A673 (cell line): ENCODE measurements around the gene MS4A10. TPM values are rescaled to one million over a fixed set of nuclear protein-coding genes. Genes with fewer than 3 reads are reported as not detected.

Source experiments
- BruUV-seq: library from RNA; stranded (reverse); fragments of 400-500 nt; replicated peaks from 2 replicates; lab custom pipeline; 2021; lab: Mats Ljungman, UMichigan
- CTCF ChIA-PET: fragments of 300-600 bp; sonication (Branson Sonifier 250); formaldehyde crosslinking; loops from one replicate; lab custom pipeline; 2022; ENCODE audit warnings: antibody characterized with exemption; lab: Charles Lee
- POLR2A ChIA-PET: fragments of 300-600 bp; sonication (Branson Sonifier 250); formaldehyde crosslinking; loops from one replicate; lab custom pipeline; 2022; ENCODE audit warnings: antibody characterized with exemption; ENCODE audit not compliant: low non-redundant PET; lab: Charles Lee
- DNase-seq: peaks from one replicate; pipeline ENCODE4 v3.0.0-alpha.2; 2015; ENCODE audit warnings: low spot score
- H3K27ac ChIP-seq: fragments of 200-600 bp; sonication (generic); 2 replicates; pipeline ENCODE4 v1.5.1; 2016; ENCODE audit warnings: mixed run types, low read depth, mild to moderate bottlenecking, mixed read lengths, antibody characterized with exemption, low read length; ENCODE audit not compliant: poor library complexity, severe bottlenecking
- H3K27me3 ChIP-seq: fragments of 200-600 bp; sonication (generic); replicated peaks from 2 replicates; pipeline ENCODE4 v1.6.1; 2017; ENCODE audit warnings: mixed run types, low read depth, mild to moderate bottlenecking, mixed read lengths, antibody characterized with exemption, low read length; ENCODE audit not compliant: insufficient read depth, poor library complexity
- H3K36me3 ChIP-seq: fragments of 200-600 bp; sonication (generic); 2 replicates; pipeline ENCODE4 v1.6.1; 2016; ENCODE audit warnings: mixed run types, mild to moderate bottlenecking, mixed read lengths, antibody characterized with exemption, low read length; ENCODE audit not compliant: insufficient read depth, poor library complexity, severe bottlenecking
- H3K4me1 ChIP-seq: fragments of 200-600 bp; sonication (generic); 2 replicates; pipeline ENCODE4 v1.6.1; 2017; ENCODE audit warnings: mixed run types, mild to moderate bottlenecking, mixed read lengths, antibody characterized with exemption, low read length; ENCODE audit not compliant: insufficient read depth, poor library complexity, severe bottlenecking
- H3K4me3 ChIP-seq: fragments of 200-600 bp; sonication (generic); 2 replicates; pipeline ENCODE4 v1.5.1; 2016; ENCODE audit warnings: low read depth, mixed run types, mild to moderate bottlenecking, mixed read lengths, low read length; ENCODE audit not compliant: poor library complexity, severe bottlenecking
- H3K9me3 ChIP-seq: fragments of 200-600 bp; sonication (generic); 2 replicates; pipeline ENCODE4 v1.6.1; 2016; ENCODE audit warnings: mixed run types, low read depth, mild to moderate bottlenecking, mixed read lengths, antibody characterized with exemption, low read length; ENCODE audit not compliant: poor library complexity, severe bottlenecking
- EZH2 ChIP-seq: fragments of 200-600 bp; sonication (generic); IDR thresholded peaks from 2 replicates; pipeline ENCODE4 v1.6.1; 2017; ENCODE audit warnings: borderline replicate concordance, low read depth, mild to moderate bottlenecking, mixed read lengths, antibody characterized with exemption, low read length; ENCODE audit not compliant: poor library complexity, severe bottlenecking
- intact Hi-C: fragments of 100-400 bp; cut with micrococcal nuclease; formaldehyde crosslinking; loops from one replicate; pipeline ENCODE4 v1.10.0; 2022; ENCODE audit not compliant: unreplicated experiment
- total RNA-seq: library from RNA; stranded (reverse); gene quantifications from 2 replicates; pipeline ENCODE4 v1.2.3, GENCODE V29; 2021
- TF ChIP-seq, protein P1 (sequence below): fragments of 300-800, 200-600 bp; sonication (generic); conservative IDR thresholded peaks from 2 replicates; pipeline ENCODE4 v1.5.1; 2017; ENCODE audit warnings: low read depth, mild to moderate bottlenecking, antibody characterized with exemption, low read length, moderate library complexity, mixed read lengths

The MS4A10 gene
- total RNA-seq, 1 experiment from 2014 or later, result not detected

DNA sequence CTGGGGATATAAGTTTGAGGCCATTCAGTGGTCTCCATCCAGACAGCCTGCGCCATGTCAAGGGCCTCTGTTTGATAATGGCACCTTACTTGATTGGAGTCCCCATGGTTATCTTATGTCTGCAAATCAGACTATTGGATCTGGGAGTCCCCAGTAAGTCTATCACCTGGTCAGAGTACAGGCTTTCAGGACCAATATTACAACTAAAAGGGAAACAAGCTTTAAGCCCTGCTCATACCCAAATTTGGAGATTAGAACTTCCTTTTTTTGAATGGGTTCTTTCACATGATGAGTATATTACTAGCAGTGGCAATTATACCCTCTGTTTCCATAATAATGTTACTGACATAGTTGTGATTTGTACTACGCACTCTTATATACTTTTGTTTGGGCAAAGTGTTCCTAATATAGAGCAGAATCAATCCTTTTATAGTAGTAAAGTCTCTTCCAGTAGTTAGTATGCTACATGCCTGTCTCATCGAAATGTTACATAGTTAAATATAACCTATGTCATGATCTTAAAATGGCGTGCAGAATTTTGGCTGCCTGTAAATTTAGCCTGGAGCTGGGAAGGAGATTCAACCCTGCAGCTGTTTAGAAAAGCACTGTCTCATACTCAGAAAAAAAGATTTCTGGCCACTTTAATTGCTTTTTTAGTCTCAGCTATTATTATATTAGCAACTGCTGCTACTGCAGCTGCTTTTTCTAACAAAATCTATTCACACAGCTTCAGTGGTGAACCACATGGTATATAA, 23.5 kb upstream of the MS4A10 start:
- Histone ChIP-seq H3K36me3 (no peaks in the 10 kb centered on the region), H3K27me3 (peaks cover 10% of the 10 kb centered on the region), H3K4me1 (no peaks in the 10 kb centered on the region), H3K9me3 (no peaks in the 10 kb centered on the region), H3K27ac (no peak overlapping the region), H3K4me3 (no peak overlapping the region)
- no peak for DNase-seq
- POLR2A ChIA-PET, result no interaction called here
- TF ChIP-seq, protein P1, sequence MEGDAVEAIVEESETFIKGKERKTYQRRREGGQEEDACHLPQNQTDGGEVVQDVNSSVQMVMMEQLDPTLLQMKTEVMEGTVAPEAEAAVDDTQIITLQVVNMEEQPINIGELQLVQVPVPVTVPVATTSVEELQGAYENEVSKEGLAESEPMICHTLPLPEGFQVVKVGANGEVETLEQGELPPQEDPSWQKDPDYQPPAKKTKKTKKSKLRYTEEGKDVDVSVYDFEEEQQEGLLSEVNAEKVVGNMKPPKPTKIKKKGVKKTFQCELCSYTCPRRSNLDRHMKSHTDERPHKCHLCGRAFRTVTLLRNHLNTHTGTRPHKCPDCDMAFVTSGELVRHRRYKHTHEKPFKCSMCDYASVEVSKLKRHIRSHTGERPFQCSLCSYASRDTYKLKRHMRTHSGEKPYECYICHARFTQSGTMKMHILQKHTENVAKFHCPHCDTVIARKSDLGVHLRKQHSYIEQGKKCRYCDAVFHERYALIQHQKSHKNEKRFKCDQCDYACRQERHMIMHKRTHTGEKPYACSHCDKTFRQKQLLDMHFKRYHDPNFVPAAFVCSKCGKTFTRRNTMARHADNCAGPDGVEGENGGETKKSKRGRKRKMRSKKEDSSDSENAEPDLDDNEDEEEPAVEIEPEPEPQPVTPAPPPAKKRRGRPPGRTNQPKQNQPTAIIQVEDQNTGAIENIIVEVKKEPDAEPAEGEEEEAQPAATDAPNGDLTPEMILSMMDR, result no peak
- TF ChIP-seq EZH2, result no peak
- BruUV-seq, result no TSS peak
- CTCF ChIA-PET, result no interaction called here
- intact Hi-C loops, result no loop called here

DNA sequence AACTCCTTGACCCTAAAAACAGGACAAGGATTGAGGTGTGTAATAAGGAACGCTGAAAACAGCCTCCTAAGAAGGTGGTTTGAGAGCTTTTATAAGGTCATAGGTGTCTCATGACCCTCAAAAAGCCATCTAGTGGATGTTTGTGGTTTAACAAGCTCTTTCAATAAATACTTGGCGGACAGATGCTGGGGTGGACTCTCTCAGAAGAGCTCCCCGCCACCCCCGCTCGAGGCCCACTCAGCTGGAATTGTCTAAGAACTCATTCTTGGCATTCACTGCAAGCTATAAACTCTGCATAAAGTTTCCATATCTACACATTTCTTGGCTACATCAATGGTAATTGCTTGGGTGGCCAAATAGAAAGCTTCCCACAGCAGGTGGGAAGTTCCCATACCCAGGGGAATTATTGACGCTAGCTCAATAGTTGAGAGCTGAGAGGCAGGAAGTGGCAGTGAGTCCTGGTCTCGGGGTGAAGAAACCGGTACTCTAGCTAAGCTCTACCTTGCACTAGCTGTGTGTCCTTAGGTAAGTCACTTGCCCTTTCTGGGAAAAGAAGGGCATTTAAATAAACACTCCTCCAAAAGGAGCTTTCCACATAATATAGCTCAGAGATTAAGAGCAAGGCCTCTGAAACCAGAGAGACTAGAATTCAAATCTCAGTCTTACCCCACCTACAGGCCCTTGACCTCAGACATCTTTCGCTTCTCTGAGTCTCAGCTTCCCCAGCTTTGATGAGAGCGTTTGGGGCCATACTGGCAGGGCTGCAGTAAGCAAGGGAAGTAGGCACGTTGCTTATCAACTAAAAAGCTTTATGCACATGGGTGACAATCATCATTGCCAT, 22.1 kb upstream of the MS4A10 start:
- Histone ChIP-seq H3K27me3 (peaks cover 7% of the 10 kb centered on the region), H3K36me3 (no peaks in the 10 kb centered on the region), H3K27ac (no peak overlapping the region), H3K9me3 (no peaks in the 10 kb centered on the region), H3K4me1 (no peaks in the 10 kb centered on the region), H3K4me3 (no peak overlapping the region)
- peak; percentile 27 for DNase-seq
- BruUV-seq, result no TSS peak
- CTCF ChIA-PET, result interaction anchor here (0.5 to 1.1 kb wide), 4 partner anchors 12 to 399 kb away, joined by 3 to 6 read pairs (median 5); no protein-coding TSS in a partner anchor
- no peak for TF ChIP-seq EZH2
- TF ChIP-seq, protein P1, result peak; percentile 43; the same call in 1 of the 2 replicates
- POLR2A ChIA-PET, result no interaction called here
- intact Hi-C loops, result no loop called here

DNA sequence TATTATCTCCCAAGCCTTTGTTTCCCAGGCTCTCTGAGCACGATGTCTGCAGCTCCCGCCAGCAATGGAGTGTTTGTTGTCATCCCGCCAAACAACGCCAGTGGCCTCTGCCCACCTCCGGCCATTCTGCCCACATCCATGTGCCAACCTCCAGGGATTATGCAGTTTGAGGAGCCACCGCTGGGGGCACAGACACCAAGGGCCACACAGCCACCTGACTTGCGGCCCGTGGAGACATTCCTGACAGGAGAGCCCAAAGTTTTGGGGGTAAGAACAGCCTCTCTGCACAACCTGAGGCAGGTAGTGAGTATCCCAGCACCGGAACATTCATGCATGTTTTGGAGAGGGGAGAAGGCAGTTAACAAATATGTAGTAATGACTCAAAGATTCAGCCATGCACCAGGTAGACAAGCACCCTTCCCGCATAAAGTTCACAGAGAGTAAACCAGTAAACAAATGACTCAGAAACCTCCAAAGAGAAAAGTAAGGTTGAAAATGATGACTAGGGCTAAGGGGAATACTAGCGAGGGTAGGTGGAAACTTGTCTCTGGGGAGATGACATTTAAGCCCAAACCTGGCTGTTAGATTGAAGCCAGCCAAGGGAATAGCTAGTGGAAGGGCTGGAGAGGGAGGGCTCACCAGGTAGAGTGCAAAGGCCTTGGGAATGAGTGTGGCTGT, 21.3 kb upstream of the MS4A10 start:
- Histone ChIP-seq H3K9me3 (no peaks in the 10 kb centered on the region), H3K36me3 (no peaks in the 10 kb centered on the region), H3K4me1 (no peaks in the 10 kb centered on the region), H3K4me3 (no peak overlapping the region), H3K27me3 (no peaks in the 10 kb centered on the region), H3K27ac (no peak overlapping the region)
- intact Hi-C loops, result no loop called here
- ChIA-PET POLR2A (no interaction called here), CTCF (interaction anchor here (1.1 kb wide), 1 partner anchor 11 kb away, joined by 6 read pairs; no protein-coding TSS in a partner anchor)
- no peak for DNase-seq
- BruUV-seq, result no TSS peak
- TF ChIP-seq, protein P1, result no peak
- no peak for TF ChIP-seq EZH2
